Activated CD8-positive, alpha-beta memory T cell treated with anti-CD3 and anti-CD28 coated beads for 36 hours (primary cell): ENCODE measurements around the gene CNTN1. TPM values are rescaled to one million over a fixed set of nuclear protein-coding genes. Genes with fewer than 3 reads are reported as not detected.

Source experiments
- CTCF ChIA-PET: fragments of 350-600 bp; sonication (Branson Sonifier 250); formaldehyde crosslinking; loops from one replicate; lab custom pipeline; 2021; ENCODE audit warnings: antibody characterized with exemption; lab: Charles Lee
- POLR2A ChIA-PET: fragments of 350-600 bp; sonication (Branson Sonifier 250); formaldehyde crosslinking; loops from one replicate; lab custom pipeline; 2021; ENCODE audit warnings: antibody characterized with exemption; lab: Charles Lee
- total RNA-seq, 2 experiments: library from RNA; stranded (reverse); gene quantifications; one replicate each; pipeline ENCODE4 v1.2.3, GENCODE V29; 2021

The CNTN1 gene
- total RNA-seq, 2 experiments from 2014 or later = not detected

DNA sequence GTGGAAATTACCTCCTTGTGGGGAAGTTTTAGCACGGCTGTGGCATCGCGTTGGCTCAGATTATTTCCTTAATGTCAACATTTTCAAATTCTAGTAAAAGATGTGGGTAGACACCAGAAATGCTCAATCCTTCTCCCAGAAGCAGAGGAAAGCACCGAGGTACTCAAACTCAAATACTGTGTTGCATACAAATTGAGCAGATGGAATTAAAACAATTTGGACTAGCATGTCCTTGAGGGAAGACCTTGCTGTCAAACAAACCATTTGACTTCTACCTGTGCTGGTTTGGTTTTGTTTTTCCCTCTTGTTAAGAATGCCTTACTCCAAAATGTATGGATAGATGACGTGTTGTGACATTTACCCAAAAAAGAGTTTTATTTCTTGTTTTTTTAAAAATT, 136.4 kb downstream of the CNTN1 start:
- CTCF ChIA-PET = no interaction called here
- POLR2A ChIA-PET = no interaction called here

DNA sequence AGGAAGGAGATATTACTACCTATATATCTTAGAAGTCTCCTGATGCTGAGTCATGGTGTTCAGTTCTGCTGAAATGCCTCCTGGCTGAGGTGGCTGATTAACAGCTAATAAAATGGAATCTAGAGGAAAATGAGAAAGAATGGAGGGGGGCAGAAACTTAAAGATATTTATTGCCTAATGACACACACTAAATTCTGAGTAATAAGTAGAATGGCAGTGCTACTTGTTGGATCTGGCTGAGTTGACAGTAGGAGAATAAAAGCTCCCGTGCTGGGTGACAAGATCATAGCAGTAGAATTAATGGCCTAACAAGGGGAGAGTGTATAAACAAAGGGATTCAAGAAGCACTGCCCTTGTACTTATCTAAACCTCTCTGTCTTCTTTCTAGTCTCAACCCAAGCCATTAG, 137.5 kb downstream of the CNTN1 start:
- POLR2A ChIA-PET = no interaction called here
- CTCF ChIA-PET = no interaction called here

DNA sequence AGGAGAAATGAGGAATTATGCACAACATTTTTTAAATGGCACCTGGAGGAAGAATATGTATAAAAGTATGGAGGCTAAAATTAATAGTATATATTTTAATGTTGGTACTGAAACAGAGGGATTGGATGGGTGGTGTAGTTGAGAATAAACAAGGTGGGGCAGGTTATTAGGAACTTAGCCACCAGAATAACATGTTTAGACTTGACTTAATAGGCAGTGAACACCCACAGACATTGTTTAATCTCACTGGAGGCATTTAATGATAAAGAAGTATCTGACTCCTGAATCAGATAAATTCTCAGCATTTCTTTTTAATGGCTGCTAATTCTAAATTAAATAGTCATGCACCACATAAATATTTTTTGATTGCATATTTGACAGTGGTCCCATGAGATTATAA, 139.7 kb downstream of the CNTN1 start:
- POLR2A ChIA-PET = no interaction called here
- CTCF ChIA-PET = no interaction called here

DNA sequence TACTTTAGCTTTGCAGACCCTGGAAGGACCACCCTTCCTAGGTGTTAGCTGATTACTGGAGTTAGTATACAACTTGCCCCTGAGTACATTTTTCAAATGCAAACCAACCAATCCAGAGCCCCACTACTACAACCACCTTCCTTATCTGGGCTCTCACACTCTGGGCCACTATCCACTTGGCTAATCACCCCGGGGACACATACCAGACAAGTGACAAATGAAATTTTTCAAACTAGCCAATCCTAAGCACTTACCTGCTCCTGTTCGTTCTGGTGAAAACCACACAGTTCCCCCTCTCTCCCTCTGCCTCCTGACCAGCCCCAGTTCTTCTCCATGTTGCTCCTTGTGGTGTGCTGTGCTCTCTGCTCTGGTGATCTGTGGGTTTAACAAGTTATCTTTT, 140.4 kb downstream of the CNTN1 start:
- CTCF ChIA-PET = no interaction called here

DNA sequence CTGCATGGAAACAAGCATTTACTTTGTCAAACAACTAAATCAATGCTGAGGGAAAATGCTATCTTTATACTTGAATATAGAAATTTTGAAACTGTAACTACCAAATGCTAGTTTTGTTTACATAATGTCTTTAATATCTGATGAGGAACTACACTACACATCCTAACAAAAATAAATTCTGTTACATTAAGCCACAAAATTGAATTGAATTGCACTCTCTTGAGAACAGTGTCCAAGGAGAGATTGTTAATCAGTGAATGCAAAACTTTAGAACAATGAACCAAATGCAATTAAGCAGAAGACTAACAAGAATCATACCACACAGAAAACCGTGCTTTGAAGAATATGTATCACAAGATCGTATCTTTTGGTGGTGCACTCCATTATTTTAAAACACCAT, 141.6 kb downstream of the CNTN1 start:
- POLR2A ChIA-PET = no interaction called here
- CTCF ChIA-PET = interaction anchor here (0.6 kb wide), 1 partner anchor 299 kb away, joined by 4 read pairs; no protein-coding TSS in a partner anchor

More for the DNA sequence above, 140.4 kb downstream of the CNTN1 start:
- POLR2A ChIA-PET = no interaction called here

DNA sequence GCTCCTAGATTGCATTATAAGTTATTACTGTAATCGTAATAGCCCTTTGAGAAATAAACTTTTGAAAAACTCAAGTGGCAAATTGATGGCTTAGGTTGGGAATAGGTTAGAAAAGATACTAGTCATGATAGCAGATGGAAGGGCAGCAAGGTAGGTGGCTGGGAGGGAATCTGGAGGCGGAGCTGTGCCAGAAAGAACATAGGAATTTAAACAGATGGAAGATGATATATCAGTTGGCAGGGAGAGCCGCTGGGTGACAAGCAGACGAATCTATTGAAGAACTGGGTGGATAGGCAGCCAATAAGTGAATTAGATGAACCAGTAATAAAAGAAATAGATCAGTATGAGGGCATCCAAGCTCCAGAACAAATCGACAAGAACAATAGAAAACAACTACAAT, 142.1 kb downstream of the CNTN1 start:
- ChIA-PET CTCF (interaction anchor here (0.6 kb wide), 1 partner anchor 300 kb away, joined by 4 read pairs; no protein-coding TSS in a partner anchor), POLR2A (no interaction called here)

DNA sequence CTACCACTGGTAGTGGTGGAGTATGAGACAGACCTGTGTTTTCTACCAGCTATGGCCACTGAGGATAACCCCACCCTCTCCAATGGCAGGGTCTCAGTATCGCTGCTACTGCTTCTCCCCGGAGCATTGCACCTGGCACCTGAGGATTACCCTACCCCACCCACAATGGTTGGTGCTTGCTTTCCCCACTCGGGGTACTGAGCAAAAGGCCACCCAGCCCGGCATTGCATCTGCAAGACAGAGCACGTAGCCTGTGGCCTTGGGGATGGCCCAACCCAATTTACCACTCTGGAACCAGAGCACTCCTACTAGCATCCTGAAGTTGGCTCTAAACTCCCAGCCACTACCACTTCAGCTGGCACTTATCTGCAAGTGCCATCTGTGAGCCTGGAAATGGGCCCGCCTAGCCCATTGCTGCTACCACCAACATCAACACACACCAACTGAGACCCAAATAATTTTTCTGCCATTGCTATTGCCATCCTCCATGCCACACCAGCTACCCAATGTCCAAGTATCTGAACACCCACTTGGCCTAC, 145.7 kb downstream of the CNTN1 start:
- CTCF ChIA-PET = interaction anchor here (0.7 kb wide), 1 partner anchor 14 kb away, joined by 3 read pairs; no protein-coding TSS in a partner anchor
- POLR2A ChIA-PET = no interaction called here

DNA sequence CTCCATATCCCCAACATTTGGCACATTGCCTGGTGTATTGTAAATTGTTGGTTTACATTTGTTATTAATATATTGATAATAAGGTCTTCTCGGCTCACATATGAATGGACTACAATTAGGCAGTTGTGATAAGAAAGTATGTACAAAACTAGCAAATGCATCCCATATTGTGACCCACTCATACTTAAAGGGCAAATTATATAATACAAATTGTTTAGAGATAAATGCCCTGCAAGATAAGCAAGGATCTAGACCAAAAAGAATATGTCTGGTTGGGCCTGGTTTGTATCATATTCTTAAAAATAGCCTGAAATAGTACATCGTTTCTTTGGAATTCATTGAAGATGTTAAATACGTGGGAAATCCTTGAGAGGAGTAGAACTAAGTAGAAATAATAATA, 151.3 kb downstream of the CNTN1 start:
- POLR2A ChIA-PET = no interaction called here
- CTCF ChIA-PET = no interaction called here

DNA sequence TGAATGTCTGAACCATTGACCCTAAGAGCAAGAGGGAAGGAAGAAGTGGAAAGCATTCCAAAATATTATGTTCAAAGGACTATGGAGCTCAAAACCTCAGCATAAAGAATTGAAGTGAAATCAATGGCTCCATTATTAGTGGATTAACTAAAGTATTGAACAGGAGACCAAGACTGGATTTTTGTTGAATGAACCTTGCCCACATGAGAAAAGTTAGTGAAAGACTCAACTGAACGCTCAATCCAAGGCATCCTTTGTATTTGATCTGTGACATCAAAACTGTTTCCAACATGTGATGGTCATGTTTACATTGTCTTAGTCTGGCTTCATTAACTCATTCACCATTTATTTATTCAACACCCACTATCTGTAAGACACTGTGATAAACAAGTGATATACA, 161.0 kb downstream of the CNTN1 start:
- ChIA-PET CTCF (no interaction called here), POLR2A (no interaction called here)

DNA sequence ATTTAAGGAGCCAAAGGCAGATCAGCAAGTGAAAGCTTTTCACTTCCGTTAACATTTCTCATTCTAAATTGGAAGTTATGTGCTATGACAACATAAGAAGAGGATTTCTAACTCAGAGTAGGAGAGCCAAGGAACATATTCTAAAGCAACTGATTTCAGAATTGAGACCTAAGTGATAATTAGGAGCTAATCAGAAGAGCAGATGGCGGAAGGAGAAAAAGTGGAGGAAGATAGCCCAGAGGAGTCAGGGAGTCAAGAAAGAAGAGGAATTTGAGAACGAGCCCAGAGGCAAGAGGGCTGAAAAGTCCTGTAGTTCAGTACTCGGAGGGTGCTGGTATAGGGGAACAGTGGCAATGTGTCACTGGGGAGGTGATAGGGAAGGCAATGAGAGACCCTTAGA, 162.4 kb downstream of the CNTN1 start:
- POLR2A ChIA-PET = no interaction called here
- CTCF ChIA-PET = no interaction called here

DNA sequence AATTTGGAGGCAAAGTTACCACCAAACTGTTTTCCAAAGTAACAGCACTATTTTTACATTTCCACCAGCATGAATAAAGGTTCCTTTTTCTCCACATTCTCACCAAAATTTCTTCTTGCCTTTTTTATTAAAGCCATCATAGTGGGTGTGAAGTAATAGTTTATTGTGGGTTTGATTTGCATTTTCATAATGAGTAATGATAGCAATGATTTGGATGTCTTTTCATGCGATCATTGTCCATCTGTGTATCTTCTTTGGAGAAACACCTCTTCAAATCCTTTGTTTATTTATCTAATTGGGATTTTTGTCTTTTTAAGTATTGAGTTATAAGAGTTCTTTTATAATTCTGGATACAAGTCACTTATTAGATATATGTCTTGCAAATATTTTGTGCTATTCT, 172.7 kb downstream of the CNTN1 start:
- ChIA-PET POLR2A (no interaction called here), CTCF (no interaction called here)

DNA sequence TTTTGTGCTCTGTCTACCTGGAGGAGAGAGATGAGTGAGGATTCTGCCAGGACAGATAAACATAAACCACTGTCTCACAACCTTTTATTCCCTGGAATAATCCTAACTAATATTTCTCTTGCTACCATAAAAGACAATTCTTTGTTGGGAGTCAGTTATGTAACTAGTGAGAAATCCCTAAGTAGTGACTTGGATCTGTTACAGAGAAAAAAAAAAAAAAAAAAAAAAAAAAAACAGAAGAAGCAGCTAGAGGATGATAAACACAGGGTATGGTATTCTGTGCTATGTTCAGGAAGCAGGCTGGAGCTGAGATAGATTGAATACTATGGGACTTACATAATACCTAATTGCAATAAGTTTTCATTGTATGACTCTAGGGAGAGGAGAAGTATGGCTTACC, 178.7 kb downstream of the CNTN1 start:
- CTCF ChIA-PET = no interaction called here
- POLR2A ChIA-PET = no interaction called here

DNA sequence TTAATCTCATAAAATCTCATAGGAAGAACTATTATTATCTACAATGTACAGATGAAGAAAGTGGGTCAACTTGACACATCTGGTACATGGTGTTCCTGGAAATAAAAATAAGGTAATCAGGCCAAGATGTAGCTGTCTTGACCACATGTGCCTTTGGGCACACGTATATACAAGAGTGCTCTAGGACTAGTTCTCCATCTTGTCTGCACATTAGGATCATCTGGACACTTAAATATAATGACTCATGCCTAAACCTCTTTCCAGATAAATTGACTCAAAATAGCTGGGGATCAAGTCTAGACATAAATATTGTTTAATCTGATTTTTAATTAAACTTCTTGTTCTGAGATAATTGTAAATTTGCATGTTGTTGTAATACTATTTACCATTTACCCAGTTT, 182.6 kb downstream of the CNTN1 start:
- ChIA-PET CTCF (no interaction called here), POLR2A (no interaction called here)

DNA sequence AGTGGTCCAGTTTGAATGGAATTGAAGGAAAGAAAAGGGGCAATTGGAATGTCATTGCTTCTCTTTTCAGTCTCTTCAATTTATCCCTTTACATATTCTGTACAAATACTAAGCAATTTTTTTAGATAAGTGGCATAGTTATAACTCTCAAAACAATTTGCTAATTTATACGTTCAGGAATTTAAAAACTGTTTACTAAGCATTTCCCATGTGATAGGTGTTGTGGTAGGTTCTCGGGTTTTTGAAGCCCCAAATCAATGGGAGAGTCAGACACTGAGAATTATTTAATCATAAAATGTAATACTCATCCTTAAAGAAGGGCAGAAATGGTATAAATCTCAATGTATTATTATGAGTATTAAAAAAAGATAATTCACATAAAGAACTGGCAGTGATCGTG, 197.1 kb downstream of the CNTN1 start:
- ChIA-PET CTCF (no interaction called here), POLR2A (no interaction called here)

DNA sequence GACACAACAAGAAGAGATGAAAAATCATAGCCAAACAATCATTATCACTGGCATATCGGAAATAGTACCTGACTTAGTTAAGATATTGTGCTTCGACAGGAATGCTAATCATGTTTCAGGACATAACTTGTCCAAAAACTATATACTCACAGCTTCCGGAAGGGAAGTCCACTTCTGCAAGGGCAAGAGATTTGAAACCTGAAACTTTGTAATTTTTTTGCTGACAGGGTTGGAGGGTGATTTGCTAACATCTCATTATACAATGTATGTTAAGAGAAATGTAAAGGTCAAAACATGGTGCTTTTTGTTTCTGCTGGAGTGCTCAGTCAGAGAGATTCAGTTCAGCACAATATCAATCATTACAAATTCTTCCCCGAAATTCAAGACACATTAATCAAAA, 200.3 kb downstream of the CNTN1 start:
- CTCF ChIA-PET = no interaction called here
- POLR2A ChIA-PET = no interaction called here

DNA sequence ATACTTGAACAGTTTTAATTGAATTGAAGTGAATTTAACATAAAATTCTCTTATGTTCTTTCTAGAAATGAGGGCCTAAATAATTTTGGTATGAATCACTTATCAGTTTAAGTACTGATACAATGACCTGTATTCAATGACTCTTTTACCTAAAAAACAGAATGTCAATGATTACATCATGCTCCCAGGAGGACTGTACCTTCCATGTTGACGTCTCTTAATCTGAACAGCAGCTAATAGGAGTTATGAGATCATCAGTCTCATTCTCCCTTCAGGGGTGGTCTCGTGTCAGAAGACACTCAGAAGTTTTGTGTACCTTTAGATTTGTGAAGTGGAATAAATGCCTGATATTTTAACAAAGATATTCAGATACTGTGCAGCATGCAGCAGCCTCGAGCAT, 206.3 kb downstream of the CNTN1 start:
- CTCF ChIA-PET = no interaction called here
- POLR2A ChIA-PET = no interaction called here

DNA sequence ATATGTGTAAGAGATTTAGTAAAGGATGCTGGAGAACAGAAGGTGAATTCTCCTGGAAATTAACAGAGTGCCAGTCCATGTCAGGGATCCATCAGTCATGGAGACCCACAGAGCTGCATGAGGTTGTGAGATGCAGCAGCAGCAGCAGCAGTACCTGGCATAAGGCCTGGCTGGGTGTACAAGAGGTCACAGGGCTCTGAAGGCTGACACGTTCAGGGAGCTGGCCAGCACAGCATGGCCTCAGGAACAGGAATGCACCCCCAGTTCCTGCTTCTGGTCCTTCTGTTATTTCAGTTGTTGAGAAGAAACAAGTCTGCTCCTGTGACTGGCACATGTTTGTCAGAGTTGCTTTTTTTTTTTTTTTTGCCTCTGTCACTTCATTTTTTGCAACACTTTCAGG, 210.8 kb downstream of the CNTN1 start:
- POLR2A ChIA-PET = no interaction called here
- CTCF ChIA-PET = no interaction called here

DNA sequence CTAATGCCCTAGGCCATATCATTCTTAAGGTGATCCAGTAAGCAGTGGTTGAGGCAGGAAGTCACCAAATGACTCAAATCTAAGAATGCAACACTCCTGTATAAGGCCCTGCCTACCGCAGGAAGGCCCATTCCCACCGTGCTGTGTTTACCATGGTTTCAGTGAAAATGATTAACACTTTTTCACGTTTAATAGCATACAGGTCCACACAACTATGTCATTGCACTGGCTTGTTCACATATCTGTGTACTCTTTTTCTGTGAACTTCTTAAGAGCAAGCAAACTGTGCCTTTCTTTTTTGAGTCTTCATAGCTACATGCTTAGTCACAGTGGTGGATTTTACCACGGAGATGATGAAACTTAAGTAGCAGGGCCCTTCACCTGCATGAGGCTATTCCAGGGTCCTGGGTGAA, 214.9 kb downstream of the CNTN1 start:
- POLR2A ChIA-PET = no interaction called here

DNA sequence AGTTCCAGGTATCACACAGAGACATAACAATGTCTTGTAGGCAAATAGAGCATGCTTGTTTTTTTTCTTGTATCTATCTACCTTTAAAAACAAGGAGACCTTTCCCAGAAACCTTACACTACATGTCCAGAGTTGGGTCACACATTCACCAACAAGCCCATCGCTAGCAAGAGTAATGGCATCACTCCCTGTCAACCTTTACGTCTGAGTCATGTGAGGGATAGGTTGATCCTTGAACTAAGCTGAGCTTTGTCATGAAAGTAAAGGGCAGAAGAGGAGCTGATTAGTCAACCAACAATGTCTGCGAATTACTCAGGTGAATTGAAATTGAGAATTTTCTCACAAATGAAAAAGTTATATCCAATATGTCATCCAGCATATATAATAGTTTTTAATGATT, 219.4 kb downstream of the CNTN1 start:
- ChIA-PET POLR2A (no interaction called here), CTCF (no interaction called here)

More for the DNA sequence above, 214.9 kb downstream of the CNTN1 start:
- CTCF ChIA-PET = no interaction called here

DNA sequence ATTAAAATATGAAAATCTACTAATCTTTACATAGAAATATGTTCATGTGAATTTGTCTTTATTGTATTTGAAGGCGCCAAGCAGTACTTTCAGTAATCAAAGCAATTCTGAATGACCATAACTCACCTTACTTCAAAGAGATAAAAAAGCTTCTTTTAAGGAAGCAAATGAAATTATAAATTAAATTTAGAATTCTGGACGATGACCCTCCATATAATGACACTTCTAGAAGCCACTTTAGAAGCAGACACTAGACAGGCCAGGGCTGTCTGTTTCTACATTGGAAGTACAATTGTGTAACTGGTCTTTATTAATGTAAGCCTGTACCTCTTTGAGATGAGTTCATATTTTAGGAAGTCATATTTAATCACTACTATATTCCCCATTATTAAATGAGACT, 222.9 kb downstream of the CNTN1 start:
- POLR2A ChIA-PET = no interaction called here
- CTCF ChIA-PET = no interaction called here

DNA sequence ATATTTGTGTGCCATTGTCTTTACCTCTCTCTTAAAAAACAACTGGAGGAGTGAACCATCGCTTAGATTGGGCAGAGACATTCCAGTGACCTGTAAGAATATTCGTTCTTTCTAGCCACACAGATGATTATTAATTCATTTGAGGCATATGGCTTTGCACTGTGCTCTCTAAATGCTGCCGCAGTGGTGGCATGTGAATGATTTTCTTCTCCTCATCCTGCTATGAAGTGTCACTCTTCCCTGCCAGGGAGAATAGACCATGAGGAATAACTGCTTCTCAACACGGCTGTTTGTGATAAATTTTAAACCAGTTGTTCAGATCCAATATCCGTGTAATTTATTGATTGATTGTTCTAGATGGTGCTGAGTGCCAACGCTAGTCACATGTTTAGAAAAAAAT, 225.3 kb downstream of the CNTN1 start:
- CTCF ChIA-PET = no interaction called here
- POLR2A ChIA-PET = no interaction called here

DNA sequence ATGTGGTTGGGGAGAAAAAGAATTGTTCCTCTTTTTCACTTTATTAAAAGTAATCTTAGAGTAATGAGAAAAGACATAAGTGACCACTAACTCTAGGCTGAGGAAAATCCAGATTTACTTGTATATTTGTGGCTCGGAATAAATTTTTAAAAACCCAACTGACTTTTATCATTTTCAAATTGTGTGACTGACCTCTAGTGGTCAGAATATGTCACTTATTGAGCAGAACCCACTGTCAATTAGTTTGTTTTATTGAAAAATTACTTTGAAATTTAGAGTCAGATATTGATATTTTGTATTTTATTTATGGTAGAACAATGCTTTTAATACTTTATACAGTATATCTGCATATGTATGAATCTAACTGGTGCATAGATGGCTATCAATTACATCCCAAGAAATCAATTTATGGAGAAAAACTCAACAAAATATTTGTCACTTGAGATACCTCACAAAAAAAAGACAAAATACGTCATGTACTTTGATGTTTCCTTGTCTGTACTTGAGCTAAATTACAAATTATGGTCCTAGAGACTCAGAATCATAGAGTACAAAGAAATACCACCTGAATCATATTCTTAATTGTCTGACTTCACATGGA, 229.4 kb downstream of the CNTN1 start:
- ChIA-PET CTCF (no interaction called here), POLR2A (no interaction called here)
